Body of pancreas (tissue), 4 donors: ENCODE results near the gene COP1. TPM values are rescaled to one million over a fixed set of nuclear protein-coding genes. Genes with fewer than 3 reads are reported as not detected.
"Not testable (repeated sequence)": the region's sequence is repeated elsewhere in the genome, so short reads cannot be mapped to it uniquely, and the experiment has no call there.

ENCODE experiments used
- ATAC-seq: fragments of 150-250 bp; one replicate; pipeline ENCODE4 v1.9.1; 2016
- DNase-seq, 4 donors: peaks; one replicate each; pipeline ENCODE4 v3.0.0-alpha.2; 2019
- H3K27ac ChIP-seq, 4 donors: fragments of 200-600 bp; sonication (generic); 1 replicate in 3 of 4; 2 replicates in 1 of 4; pipeline versions ENCODE4 v1.5.1 to v1.6.1; 2016 to 2019; ENCODE audit warnings: mild to moderate bottlenecking in 1 of 4, mixed read lengths in 1 of 4, moderate library complexity in 1 of 4
- H3K27me3 ChIP-seq, 2 donors: fragments of 200-600 bp; sonication (generic); one replicate each; pipeline ENCODE4 v1.6.0; 2016; ENCODE audit warnings: mild to moderate bottlenecking in 1 of 2
- H3K36me3 ChIP-seq, 2 donors: fragments of 200-600 bp; sonication (generic); replicated peaks in 1 of 2; 2 replicates each; pipeline ENCODE4 v1.5.1; 2016; ENCODE audit warnings: low read depth in 2 of 2; ENCODE audit not compliant: insufficient read depth in 1 of 2
- H3K4me1 ChIP-seq: fragments of 200-600 bp; sonication (generic); one replicate; pipeline ENCODE4 v1.6.0; 2016
- H3K4me3 ChIP-seq, 2 donors: fragments of 200-600 bp; sonication (generic); 1 replicate in 1 of 2; 2 replicates in 1 of 2; pipeline ENCODE4 v1.5.1; 2016 to 2019
- H3K9me3 ChIP-seq, 3 donors: fragments of 200-600 bp; sonication (generic); 1 replicate in 2 of 3; 2 replicates in 1 of 3; pipeline ENCODE4 v1.5.1; 2016
- CTCF ChIP-seq, 7 experiments: fragments of 450-650 bp in 4 of 7; fragments of 200-600 bp in 3 of 7; sonication (generic) in 3 of 7; IDR thresholded peaks; one replicate each; pipeline ENCODE4 v1.5.1; 2016 to 2019; ENCODE audit warnings: antibody characterized with exemption in 7 of 7
- POLR2A ChIP-seq, 3 donors: fragments of 450-650 bp; IDR thresholded peaks; one replicate each; pipeline ENCODE4 v1.6.1; 2016; ENCODE audit warnings: antibody characterized with exemption in 3 of 3, mild to moderate bottlenecking in 2 of 3
- WGBS, 2 donors: methylation state at CpG; one replicate each; pipeline ENCODE4 v1.1.5; 2017; 5-methylcytosine and 5-hydroxymethylcytosine counted together
- intact Hi-C: fragments of 100-400 bp; cut with DNase I; formaldehyde crosslinking; loops from one replicate; pipeline ENCODE4 v1.15.1; 2023
- total RNA-seq, 2 donors: library from RNA; depleted of rRNA; stranded (reverse); fragments of >200 nt; gene quantifications; one replicate each; pipeline ENCODE4 v1.1.0, GENCODE V29; 2016

Gene COP1
- total RNA-seq, 2 donors from 2014 or later: 36.6 to 45.8 TPM

GRCh38 chr1:175984813-175985212 is 222.3 kb downstream of the COP1 start:
- intact Hi-C loops: no loop called here
- Histone ChIP-seq H3K4me3 (no peak overlapping the region), H3K27ac (peak overlapping the region in 2 of 4 donors; percentile 20 to 41), H3K4me1 (peaks cover 15% of the 10 kb centered on the region), H3K36me3 (peaks cover 10% of the 10 kb centered on the region in 2 donors), H3K9me3 (peaks cover 0 to 16% (median 0%) of the 10 kb centered on the region in 3 donors), H3K27me3 (no peaks in the 10 kb centered on the region)
- WGBS, 2 donors: 19 to 26% methylated on average over 1 of the region's 1 CpG
- ATAC-seq: no peak
- no peak for TF ChIP-seq POLR2A (IDR thresholded peaks at IDR 0.05)
- TF ChIP-seq CTCF (IDR thresholded peaks at IDR 0.05): no peak
- no peak for DNase-seq

- H3K27ac ChIP-seq: peak overlapping the region in 1 of 4 donors; percentile 41
- intact Hi-C loops: no loop called here
- DNase-seq (no peak), ATAC-seq (no peak)
- 92 to 94% methylated on average over 11 to 12 of the region's 12 CpGs for WGBS, 2 donors
- H3K27me3 ChIP-seq: no peaks in the 10 kb centered on the region
- no peak overlapping the region for H3K4me3 ChIP-seq
- TF ChIP-seq CTCF (IDR thresholded peaks at IDR 0.05): no peak
- TF ChIP-seq POLR2A (IDR thresholded peaks at IDR 0.05): no peak
- H3K36me3 ChIP-seq: peaks cover 10% of the 10 kb centered on the region in 2 donors
- peaks cover 0 to 16% (median 0%) of the 10 kb centered on the region in 3 donors for H3K9me3 ChIP-seq
- peaks cover 15% of the 10 kb centered on the region for H3K4me1 ChIP-seq
These were observed 222.9 kb downstream of the COP1 start for GRCh38 chr1:175984057-175984812.

GRCh38 chr1:175983363-175983762 is 223.7 kb downstream of the COP1 start:
- H3K27me3 ChIP-seq, intact Hi-C loops, H3K4me3 ChIP-seq, DNase-seq, ATAC-seq, H3K27ac ChIP-seq: not testable (repeated sequence)
- Histone ChIP-seq H3K4me1 (peaks cover 15% of the 10 kb centered on the region), H3K36me3 (peaks cover 10% of the 10 kb centered on the region in 2 donors), H3K9me3 (peaks cover 0 to 16% (median 0%) of the 10 kb centered on the region in 3 donors)
- 94 to 95% methylated on average over 2 of the region's 2 CpGs for WGBS, 2 donors

DNA sequence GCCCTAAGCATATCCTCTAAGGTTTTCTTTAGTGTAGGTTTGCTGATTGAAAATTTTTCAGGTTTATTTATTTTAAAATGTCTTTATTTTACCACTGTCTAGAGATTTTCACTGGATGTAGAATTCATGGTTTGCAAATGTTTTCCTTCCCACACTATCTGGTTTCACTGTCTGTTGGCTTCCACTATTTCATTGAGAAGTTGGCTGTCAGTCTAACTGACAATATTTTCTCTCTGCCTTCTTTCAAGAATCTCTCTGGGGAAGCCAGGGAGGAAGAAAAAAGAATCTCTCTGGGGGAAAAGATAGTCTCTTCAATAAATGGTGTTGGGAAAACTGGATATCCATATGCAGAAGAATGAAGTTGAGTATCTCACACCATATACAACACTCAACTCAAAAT is 226.0 kb downstream of the COP1 start:
- Histone ChIP-seq H3K36me3 (peaks cover 10% of the 10 kb centered on the region in 2 donors), H3K4me3 (no peak overlapping the region), H3K9me3 (peaks cover 0 to 16% (median 0%) of the 10 kb centered on the region in 3 donors), H3K4me1 (peaks cover 15% of the 10 kb centered on the region), H3K27me3 (no peaks in the 10 kb centered on the region), H3K27ac (no peak overlapping the region)
- TF ChIP-seq CTCF (IDR thresholded peaks at IDR 0.05) (no peak), POLR2A (IDR thresholded peaks at IDR 0.05) (no peak)
- ATAC-seq (no peak), DNase-seq (no peak)
- intact Hi-C loops: no loop called here

GRCh38 chr1:175978926-175979325 is 228.2 kb downstream of the COP1 start:
- H3K27me3 ChIP-seq: no peaks in the 10 kb centered on the region
- ATAC-seq (no peak), DNase-seq (no peak)
- peaks cover 0 to 8% (median 0%) of the 10 kb centered on the region in 3 donors for H3K9me3 ChIP-seq
- peaks cover 4 to 8% of the 10 kb centered on the region in 2 donors for H3K36me3 ChIP-seq
- WGBS, 2 donors: 92 to 96% methylated on average over 1 of the region's 1 CpG
- no peak overlapping the region for H3K4me3 ChIP-seq
- intact Hi-C loops: no loop called here
- no peak overlapping the region for H3K27ac ChIP-seq
- no peak for TF ChIP-seq POLR2A (IDR thresholded peaks at IDR 0.05)
- H3K4me1 ChIP-seq: no peaks in the 10 kb centered on the region
